Measurements from ENCODE around the gene AUTS2. TPM values are rescaled to one million over a fixed set of nuclear protein-coding genes. Genes with fewer than 3 reads are reported as not detected.

Gene AUTS2
- total RNA-seq, 1 experiment from 2014 or later: 256 TPM

DNA sequence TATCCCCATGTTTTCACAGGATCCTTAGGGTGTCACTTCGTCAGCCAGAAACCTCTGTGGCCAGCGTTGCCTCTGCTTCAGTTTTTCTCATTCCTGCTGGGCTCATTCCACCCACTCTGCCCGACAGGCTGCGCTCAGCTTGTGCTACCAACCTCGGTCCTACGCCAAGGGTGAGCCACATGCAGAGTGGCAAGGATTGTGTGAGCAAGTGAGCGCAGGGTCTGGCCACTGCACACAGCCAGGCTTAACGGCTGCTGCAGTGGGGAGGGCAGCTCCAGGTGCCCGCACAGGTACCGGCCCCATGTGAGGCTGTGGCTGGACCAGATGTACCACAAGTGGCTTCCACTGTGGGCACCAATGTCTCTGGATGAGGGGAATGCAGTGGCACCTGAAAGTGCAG, 329.2 kb downstream of the AUTS2 start:
- Histone ChIP-seq H4K20me1 (ENCODE audit: control insufficient read depth, insufficient read depth, insufficient read length) (no peaks in the 10 kb centered on the region), H3T11ph (ENCODE audit: low read length) (no peak overlapping the region), H3K23ac (ENCODE audit: insufficient read length, low read depth, low read length) (no peak overlapping the region), H3K14ac (ENCODE audit: insufficient read depth, low read length) (no peak overlapping the region), H3K79me1 (ENCODE audit: insufficient read depth, low read depth, low read length, poor library complexity, severe bottlenecking) (no peaks in the 10 kb centered on the region), H3K9me3 (ENCODE audit: control insufficient read depth, low read depth, low read length) (no peaks in the 10 kb centered on the region), H2BK15ac (ENCODE audit: low read depth, low read length) (no peak overlapping the region), H2AFZ (ENCODE audit: low read length) (no peak overlapping the region), H3K9ac (ENCODE audit: extremely low read depth, insufficient read length, low read length) (no peak overlapping the region), H3K4ac (ENCODE audit: low read depth, low read length) (no peak overlapping the region), H3K23me2 (ENCODE audit: insufficient read length, low read depth, low read length, poor library complexity, severe bottlenecking) (no peaks in the 10 kb centered on the region), H3K27ac (ENCODE audit: insufficient read length, low read depth, low read length) (no peak overlapping the region), H3K56ac (ENCODE audit: insufficient read length, low read depth, low read length) (no peak overlapping the region), H3K4me2 (ENCODE audit: insufficient read depth, insufficient read length, low read length) (no peak overlapping the region), H4K5ac (ENCODE audit: insufficient read length, low read depth, low read length) (no peak overlapping the region), H4K8ac (replicated peaks; ENCODE audit: insufficient read length, low read depth, low read length) (no peak overlapping the region), H4K91ac (ENCODE audit: insufficient read length, low read depth, low read length) (no peak overlapping the region), H3K27me3 (ENCODE audit: insufficient read depth, low read length) (no peaks in the 10 kb centered on the region), H3K18ac (ENCODE audit: insufficient read length, low read depth, low read length) (no peak overlapping the region), H2AK5ac (ENCODE audit: insufficient read length, low read length) (no peak overlapping the region), H2BK120ac (ENCODE audit: low read depth, low read length, poor library complexity, severe bottlenecking) (no peak overlapping the region), H2BK5ac (ENCODE audit: insufficient read length, low read length) (no peak overlapping the region), H2BK20ac (ENCODE audit: low read depth, low read length, poor library complexity, severe bottlenecking) (no peak overlapping the region), H3K4me1 (ENCODE audit: insufficient read depth, low read length) (no peaks in the 10 kb centered on the region), H2BK12ac (ENCODE audit: insufficient read length, low read depth, low read length) (no peak overlapping the region), H3K79me2 (ENCODE audit: insufficient read depth, low read length) (no peaks in the 10 kb centered on the region)
- Mint-ChIP-seq H3K9me3 (no peaks in the 10 kb centered on the region), H3K27me3 (ENCODE audit: low read depth) (no peaks in the 10 kb centered on the region), H3K36me3 (ENCODE audit: insufficient read depth in 1 of 3, low read depth in 3 of 3) (no peaks in the 10 kb centered on the region), H3K4me3 (no peak overlapping the region), H3K4me1 (no peaks in the 10 kb centered on the region), H3K27ac (no peak overlapping the region)
- no CpG with 5 or more reads among the region's 10 CpGs for WGBS (ENCODE audit: extremely low coverage, insufficient read length, low lambda C conversion rate)
- no peak for DNase-seq
- TF ChIP-seq, protein P1, sequence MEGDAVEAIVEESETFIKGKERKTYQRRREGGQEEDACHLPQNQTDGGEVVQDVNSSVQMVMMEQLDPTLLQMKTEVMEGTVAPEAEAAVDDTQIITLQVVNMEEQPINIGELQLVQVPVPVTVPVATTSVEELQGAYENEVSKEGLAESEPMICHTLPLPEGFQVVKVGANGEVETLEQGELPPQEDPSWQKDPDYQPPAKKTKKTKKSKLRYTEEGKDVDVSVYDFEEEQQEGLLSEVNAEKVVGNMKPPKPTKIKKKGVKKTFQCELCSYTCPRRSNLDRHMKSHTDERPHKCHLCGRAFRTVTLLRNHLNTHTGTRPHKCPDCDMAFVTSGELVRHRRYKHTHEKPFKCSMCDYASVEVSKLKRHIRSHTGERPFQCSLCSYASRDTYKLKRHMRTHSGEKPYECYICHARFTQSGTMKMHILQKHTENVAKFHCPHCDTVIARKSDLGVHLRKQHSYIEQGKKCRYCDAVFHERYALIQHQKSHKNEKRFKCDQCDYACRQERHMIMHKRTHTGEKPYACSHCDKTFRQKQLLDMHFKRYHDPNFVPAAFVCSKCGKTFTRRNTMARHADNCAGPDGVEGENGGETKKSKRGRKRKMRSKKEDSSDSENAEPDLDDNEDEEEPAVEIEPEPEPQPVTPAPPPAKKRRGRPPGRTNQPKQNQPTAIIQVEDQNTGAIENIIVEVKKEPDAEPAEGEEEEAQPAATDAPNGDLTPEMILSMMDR (conservative IDR thresholded peaks at IDR 0.05): no peak

All from H9 (cell line).